Stimulated activated CD8-positive, alpha-beta memory T cell treated with anti-CD3 and anti-CD28 coated beads, Interleukin-12 subunit alpha, Interleukin-12 subunit beta, amount 100 ng/mL, for 1 hour (primary cell): Measurements from ENCODE around the gene SERINC4.

ENCODE experiments used
- DNase-seq: peaks from one replicate; pipeline ENCODE4 v3.0.0-alpha.2; 2020; ENCODE audit warnings: low read depth

The SERINC4 gene

GRCh38 chr15:43796566-43796965 lies 3.5 kb downstream of the SERINC4 start:
- DNase-seq, result no peak

DNA sequence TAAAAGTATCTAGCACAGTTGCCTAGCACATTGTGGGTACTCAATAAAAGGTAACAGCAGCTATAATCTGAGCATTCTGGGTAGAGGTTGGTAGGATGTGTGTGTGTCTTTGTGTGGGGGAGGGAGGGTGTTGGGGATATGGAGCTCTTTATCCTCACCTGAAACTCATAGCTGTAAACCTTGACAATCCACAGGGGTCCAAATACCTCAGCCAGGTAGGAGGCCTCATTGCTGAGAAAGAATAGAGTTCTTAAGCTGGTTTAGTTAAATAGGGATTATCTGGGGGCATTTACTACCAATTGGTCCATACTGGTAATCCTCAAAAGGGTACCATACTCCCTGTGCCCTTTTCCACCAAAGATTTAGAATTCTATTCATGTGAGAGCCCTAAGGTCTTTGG lies 4.0 kb downstream of the SERINC4 start:
- no peak for DNase-seq

GRCh38 chr15:43795197-43795596 lies 4.8 kb downstream of the SERINC4 start:
- no peak for DNase-seq

DNA sequence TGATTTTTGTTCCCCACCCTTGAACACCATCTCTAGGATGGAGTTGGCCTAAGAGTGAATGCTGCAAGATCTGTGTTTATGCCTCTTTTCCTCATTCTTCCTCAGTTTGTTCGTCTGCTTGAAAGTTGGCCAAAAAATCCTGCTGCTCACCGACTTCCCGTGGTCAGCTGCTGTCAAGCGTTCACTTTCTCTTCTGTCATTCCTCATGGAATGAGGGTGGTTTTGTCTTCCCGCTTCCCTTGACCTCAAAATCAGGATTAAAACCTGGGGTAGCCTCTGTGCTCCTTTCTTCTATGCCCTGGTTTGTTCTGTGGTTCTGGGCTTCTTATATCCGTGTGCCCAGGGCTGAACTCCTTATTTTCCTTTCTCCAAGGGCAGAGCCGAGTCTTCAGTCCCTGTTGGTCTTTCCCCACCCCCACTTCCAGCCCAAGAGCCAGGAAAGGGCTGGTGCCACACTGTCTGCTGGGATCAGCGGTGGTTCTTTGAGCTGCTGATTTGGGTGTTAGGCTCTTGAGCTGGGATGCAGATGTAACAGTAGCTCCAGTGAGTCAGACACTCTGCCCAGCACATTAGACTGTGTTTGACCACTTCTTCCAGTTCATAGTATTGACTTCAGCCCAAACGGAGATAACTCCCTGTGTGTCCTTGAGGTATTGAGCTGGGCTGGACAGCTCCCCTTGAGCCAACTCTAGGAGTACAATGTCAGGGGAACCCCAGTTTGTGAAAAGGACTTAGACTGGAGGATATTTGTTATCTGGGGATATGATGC lies 5.6 kb downstream of the SERINC4 start:
- no peak for DNase-seq

GRCh38 chr15:43793647-43794046 lies 6.4 kb downstream of the SERINC4 start:
- no peak for DNase-seq

GRCh38 chr15:43792761-43793476 lies 7.1 kb downstream of the SERINC4 start:
- no peak for DNase-seq

- peak; percentile 99 for DNase-seq
Measured at GRCh38 chr15:43791993-43792760, 7.8 kb downstream of the SERINC4 start, which contains the start of gene SERF2. Gene SERF2 (plus strand): TSS chr15:43792320. CDS start chr15:43792377, 57 bp downstream.

- DNase-seq, result no peak
Measured at GRCh38 chr15:43789409-43789808, 10.6 kb downstream of the SERINC4 start.

GRCh38 chr15:43779016-43779415 lies 21.0 kb downstream of the SERINC4 start:
- DNase-seq, result no peak

- peak; percentile 65 for DNase-seq
Measured at GRCh38 chr15:43777267-43777914, 22.6 kb downstream of the SERINC4 start.

DNA sequence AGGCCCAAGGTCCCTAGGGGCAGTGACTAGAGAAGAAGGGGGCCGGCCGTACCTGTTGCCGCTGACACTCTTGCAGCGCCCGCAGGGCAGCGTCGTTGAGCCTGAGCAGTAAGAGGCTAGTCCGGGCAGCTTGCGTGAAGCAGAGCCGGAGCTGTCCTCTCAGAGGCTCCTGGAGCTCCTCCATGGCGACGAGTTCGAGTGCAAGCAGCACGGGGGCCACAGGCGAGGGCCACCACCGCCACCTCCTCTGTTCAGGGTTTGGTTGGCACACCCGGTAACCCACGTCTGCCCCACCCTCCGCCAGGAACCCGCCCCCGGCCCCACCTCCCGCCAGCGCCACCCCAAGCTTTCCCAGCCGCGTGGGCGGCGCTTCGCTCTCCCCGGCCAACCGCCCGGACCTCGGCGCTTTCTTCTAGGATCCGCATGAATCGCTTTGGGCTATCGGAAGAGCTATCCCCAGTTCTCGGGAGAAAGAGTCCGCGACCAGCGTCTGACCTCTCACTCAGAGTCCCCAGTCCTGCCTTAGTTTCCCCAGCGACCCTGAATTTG lies 23.2 kb downstream of the SERINC4 start, which contains the start of gene ELL3:
TSS of gene ELL3 (minus strand) at position 249 of the 549 bp plus-strand sequence. CDS start at position 184, 65 bp downstream.
- DNase-seq, result peak; percentile 58

DNA sequence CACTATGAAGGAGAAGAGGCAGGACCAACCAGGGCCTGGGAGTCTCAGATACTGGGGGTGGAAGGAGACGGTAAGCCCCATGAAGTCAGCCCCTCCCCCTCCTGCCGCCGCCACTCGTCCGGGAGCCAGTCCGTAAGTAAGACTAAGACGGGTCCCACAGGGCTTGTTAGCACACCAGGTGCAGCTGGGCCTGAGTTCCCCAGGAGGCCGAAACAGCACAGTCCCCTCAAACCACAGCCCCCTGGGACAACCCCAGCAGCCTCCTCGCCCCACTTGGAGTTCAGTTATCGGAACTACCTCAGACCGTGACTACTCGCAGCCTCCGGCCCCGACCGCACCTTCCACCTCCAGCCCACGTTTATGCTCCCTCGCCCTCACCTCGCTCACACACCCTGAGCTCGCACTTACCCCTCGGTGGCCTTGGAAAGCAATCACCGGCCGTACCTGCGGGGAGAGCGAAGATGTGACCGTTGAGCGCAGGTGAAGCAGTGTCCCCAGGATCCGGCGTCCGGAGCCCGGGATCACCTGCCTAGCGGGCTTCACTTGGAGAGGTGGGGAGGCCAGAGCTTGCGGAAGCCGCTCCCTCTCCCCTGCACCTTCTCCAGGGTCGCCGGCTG lies 23.8 kb downstream of the SERINC4 start:
- DNase-seq, result no peak

DNA sequence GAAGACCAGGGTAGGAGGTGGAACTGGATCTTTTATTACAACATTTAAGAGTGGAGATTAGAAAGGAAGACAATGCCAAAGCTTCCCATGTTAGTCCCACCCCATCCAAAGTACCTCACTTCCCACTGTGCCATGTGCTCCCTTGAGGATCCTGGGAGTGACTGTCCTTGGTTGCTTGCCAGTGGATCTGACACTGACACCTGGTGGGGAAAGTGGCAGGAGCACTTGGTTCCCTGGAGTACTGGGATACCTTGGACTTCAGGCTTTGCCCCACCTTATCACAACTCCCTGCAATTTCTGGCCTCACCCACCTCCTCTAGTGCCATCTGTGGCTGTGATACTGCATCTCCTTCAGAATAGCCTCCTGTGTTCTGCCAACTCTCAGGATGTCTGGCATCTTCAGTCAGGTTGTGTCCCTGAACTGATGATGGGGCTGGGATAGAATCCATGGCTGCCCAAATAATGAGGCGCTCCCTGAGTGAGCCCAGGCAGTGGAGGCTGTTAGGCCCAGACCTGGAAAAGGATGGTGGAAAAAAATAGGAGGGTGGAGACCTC lies 24.5 kb downstream of the SERINC4 start:
- DNase-seq, result no peak

- no peak for DNase-seq
Measured at GRCh38 chr15:43774062-43774461, 26.0 kb downstream of the SERINC4 start.

DNA sequence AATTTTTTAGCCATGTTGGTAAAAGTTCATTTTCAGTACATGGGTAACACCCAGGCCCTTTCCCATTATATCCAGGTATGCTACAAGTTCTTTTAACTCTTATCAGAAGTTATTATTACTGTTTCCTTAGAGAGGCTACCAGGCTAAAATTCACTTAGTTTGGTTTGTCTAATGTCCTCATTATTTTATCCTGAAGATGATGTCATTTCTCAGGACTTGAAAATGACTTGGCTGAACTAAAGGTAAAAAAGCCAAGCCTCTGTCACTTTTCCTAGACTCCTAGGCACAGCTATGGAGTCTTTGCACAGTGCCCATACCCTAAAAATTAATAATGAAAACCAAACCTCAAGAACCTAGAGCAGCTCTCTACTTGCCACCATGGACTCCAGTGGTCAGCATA lies 27.4 kb downstream of the SERINC4 start:
- no peak for DNase-seq

DNA sequence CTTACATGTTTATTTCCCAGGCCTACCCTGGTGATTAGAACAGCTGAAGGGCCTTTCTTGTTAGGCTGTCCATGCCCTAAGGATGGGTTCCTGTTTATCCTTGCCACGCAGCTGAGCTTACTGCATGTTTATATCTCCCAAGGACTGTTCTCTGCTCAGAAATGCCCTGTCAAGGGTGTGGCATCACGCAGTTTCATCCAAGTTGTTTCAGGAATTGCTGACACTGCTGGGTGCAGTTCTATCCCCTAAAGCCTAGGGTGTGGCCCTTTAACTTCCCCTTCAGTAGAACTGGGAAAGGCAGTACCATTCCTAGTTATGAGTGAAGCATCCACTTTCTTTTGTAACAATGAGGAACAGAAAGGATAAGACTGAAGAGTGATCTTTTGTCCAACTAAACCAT lies 28.2 kb downstream of the SERINC4 start:
- DNase-seq, result no peak

GRCh38 chr15:43769584-43770228 lies 30.3 kb downstream of the SERINC4 start:
- no peak for DNase-seq

GRCh38 chr15:43763819-43764446 lies 36.1 kb downstream of the SERINC4 start:
- DNase-seq, result no peak

GRCh38 chr15:43762824-43763223 lies 37.2 kb downstream of the SERINC4 start:
- DNase-seq, result no peak

DNA sequence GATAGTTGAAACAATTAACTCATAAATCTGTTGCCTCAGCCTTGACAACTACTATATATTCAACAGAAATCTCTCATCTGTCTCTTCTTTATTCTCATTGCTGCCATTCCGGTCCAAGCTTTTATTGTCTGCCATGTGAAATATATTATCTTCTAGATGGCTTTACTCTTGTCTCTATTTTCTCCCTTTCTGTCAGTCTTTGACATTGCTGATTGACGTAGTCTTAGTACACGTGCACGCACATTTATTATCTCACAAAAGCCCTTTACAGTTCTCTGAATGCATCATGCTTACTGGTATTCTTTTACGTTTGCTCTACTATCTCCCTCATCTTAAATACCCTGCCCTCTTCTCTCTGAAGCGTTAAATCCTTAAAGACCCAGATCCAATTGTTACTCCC lies 48.1 kb downstream of the SERINC4 start:
- no peak for DNase-seq
